GM21528 (cell line): ENCODE data around the gene PCSK9.

Source experiments
- ATAC-seq: cut with Tn5 transposase; IDR thresholded peaks from one replicate; pipeline ENCODE4 v1.9.1; 2021; ENCODE audit warnings: mild to moderate bottlenecking, moderate library complexity; ENCODE audit not compliant: unreplicated experiment, low FRiP score

PCSK9 gene

GRCh38 chr1:55039342-55040082, at the start of gene PCSK9:
Gene PCSK9 (plus strand): TSS chr1:55039548. CDS start chr1:55039838, 290 bp downstream.
- ATAC-seq = no peak

DNA sequence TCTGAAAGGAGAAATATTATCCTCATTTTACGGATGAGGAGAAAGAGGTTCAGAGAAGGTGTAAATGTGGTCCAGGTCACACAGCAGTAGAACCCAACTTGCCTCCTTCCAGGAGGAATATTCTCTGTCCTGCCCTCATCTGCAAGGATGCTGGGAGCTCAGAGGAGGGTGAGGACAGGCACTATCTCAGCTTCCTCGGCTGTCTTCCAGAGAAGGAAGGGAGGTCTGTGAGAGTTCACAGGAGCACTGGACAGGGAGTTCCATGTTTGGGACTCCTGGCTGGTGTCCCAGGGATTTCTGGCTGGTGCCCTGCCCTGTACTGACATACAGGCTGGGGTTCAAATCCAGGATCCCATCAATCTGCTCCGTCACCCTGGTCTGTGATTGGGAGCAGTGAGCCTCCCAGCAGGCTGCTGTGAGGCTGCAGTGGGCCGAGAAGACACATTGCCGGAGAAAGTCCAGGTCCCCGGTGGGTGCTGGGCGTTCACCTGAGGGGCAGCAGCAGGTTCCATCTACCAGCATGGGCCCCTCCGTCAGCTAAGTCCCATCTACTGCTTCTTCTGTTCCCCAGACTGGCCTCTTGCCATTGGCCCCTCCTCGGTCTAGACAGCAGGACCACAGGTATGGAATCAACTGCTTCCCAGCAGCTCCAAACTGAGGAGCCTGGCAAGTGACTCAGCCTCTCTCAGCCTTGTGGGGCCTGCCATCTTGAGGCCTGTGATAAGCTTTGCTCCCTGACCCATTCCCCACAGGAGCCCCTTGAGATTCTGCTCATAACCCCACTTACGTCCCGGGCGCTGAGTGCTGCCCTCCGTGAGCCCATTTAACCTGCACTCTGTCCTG, 49.2 kb upstream of the PCSK9 start:
- no peak for ATAC-seq

GRCh38 chr1:54990916-54991315, 48.4 kb upstream of the PCSK9 start:
- ATAC-seq = no peak

- ATAC-seq = no peak
These were observed 47.4 kb upstream of the PCSK9 start for GRCh38 chr1:54991939-54992338.

DNA sequence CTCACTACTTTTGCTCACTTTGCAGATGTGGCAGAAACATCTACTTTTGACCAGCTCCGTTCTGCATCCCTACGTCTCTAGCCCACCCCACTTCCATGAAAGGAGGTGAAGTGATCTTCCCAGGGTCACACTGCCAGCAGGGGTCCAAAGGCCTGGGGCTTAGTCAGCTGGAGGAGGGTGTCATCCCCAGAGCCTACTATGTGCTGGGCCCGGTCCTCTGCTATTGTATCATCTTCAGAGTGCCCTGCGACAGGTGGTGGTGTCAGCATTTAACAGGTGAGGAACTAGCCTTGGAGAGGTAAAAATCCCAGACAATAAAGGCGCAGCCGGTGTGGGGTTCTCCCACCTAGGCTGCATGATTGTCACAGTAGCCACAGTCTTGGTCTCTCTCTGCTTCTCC, 46.2 kb upstream of the PCSK9 start:
- ATAC-seq = no peak

DNA sequence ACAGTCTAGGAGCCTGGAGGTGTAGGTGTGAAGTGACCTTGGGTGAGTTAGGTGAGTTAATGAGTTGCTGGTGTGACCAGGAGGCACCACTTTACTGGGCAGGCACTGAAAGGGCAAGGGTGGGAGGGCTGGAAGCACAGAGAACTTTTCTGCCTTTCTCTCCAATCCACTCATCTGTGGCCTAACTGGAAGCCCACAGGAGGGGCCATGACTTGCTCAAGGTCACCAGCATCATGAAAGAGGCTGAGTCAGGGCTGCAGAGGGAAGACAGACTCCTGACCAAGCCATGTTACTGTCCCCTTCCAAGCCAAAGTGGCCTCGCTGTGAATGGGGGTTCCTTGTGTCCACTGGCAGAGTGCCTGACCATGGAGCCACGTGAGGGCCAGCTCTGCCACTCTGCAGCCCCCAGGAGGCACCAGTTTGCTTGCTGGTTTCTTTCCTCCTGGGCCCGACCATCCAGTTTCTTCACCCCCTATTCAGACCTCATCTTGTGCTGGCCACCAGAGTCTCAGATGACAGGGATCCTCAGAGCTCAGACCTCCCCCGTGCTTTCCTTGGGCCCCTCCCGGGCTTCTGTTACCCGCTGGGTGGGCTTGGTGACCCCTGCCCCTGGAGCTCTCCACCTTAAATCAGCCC, 44.9 kb upstream of the PCSK9 start:
- ATAC-seq = no peak

GRCh38 chr1:54995013-54995760, 44.2 kb upstream of the PCSK9 start:
- ATAC-seq = no peak

DNA sequence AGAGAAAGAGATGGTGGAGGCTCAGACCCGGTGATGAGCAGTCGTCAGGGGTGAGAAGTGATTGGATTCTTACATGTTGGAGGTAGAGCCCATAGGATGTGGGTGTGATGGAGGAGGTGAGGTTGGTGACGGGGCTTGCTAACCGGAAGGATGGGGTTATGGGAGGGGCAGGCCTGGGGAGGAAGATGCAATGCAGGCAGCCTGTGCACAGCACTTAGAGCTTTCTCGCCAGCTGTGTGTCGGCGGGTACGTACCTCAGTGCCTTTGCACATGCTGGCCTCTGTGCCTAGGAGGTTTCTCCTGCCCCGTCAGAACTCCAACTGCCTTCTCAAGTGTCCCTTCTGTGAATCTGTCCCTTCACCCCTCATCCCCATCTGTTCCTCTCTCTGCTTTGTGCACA, 43.5 kb upstream of the PCSK9 start:
- no peak for ATAC-seq

GRCh38 chr1:54996359-54996868, 42.9 kb upstream of the PCSK9 start:
- ATAC-seq = peak; percentile 78

DNA sequence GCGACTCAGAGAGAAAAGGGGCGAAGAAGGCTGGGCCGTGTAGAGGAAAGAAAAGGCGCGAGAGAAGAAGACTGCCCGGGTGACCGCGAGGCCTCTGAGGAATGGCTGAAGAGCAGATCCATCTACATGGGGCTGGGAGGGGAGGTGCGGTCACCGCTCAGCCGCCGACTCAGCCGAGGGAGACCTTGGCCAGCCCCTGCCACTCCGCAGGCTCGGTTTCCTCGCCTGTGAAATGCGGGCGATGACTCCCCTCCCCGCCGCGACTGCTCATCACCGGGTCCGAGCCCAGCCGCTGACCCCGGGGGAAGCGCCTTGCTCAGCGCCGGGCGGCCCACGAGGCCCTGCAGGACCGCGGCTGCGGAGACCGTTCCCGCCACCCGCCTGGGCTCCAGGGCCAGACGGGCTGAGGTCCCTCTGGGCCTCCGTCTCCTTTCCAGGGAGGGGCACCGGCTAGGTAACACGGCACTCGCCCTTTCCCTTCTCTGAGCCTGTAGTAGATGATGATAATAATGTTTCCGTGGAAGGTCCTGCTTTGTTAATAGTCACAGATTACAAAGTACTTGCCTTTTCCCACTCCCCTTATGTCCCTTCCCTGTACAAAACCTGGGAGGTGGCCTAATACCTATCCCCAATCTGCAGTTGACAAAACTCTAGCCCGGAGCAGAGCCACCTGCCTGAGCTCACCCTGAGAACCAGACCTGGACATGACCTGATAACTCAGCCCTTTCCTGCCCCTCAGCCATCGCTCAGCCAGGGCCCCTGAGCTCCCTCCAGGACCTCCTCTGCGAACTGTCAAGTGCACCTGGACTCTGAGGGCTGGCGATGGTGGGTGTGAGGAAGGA, 42.3 kb upstream of the PCSK9 start:
- no peak for ATAC-seq

DNA sequence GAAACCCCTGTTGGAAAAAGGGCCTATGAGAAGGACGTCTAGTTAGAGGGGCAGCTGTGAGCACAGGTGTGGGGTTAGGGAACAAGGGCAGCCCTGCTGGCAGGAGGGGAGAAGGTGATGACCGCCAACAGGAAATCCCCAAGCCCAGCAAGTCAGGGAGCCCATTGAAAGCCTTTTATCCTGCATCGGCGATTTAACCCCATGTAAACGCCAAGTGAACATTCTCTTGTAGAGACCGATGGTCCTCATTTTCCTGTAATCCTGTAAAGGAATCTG, 41.7 kb upstream of the PCSK9 start:
- no peak for ATAC-seq

DNA sequence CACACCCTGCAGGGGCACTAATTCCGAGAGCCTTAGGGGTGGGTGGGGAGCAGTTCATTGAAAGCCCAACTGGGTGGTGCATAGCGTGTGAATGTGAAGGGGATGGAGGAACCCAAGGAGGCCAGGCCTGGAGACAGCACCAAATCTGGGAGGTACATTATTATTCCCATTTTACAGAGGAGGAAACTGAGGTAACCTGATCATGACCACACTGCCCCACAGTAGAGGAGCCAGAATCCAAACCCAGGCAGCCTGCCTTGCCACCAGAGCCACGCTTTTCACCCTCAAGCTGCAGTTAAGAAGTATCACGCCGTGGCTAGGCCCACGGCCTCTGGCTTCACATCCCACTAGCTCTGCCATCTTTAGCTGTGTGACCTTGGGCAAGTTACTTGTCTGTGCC, 41.2 kb upstream of the PCSK9 start:
- ATAC-seq = no peak

DNA sequence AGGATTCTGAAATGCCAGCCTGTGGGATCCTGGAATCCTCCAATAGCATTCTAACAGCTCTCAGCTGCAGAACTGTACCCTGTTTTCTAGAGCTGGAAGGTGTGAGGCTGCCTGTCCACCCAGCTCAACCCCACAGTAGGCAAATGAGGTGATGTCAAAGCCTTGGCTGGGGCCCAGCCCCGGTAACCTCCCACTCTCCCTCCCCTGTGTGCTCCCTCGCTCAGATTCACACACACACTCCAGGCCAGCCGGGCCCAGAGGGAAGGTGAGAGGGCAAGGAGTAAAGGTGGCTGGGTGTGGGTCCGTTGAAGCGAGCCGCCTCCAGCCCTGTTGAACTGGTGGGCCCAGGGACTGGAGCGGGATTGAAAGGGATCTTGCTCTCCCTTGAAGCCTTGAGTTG, 40.7 kb upstream of the PCSK9 start, which contains the start of gene BSND:
Gene BSND, plus strand, starts transcription at position 257 of the 400 bp plus-strand sequence. CDS start 254 bp downstream, outside the sequence.
- no peak for ATAC-seq

GRCh38 chr1:55000110-55001085, 39.0 kb upstream of the PCSK9 start:
- no peak for ATAC-seq

- ATAC-seq = no peak
These were observed 38.0 kb upstream of the PCSK9 start for GRCh38 chr1:55001311-55001710.

DNA sequence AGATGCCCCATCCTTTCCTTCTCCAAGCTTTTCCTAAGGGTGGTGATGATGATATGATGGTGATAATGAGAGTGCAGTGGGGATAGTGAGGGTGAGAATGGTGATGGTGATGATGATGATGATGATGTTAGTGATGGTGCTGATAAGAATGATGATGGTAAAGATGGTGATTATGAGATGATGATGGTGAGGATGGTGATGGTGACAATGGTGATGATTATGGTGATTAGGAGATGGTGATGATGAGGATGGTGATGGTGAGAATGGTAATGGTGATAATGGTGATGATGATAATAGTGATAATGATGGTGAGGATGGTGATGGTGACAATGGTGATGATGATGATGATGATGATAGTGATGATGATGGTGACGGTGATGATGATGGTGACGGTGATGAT, 36.7 kb upstream of the PCSK9 start:
- ATAC-seq = no peak

- no peak for ATAC-seq
These were observed 33.8 kb upstream of the PCSK9 start for GRCh38 chr1:55005351-55006140.

DNA sequence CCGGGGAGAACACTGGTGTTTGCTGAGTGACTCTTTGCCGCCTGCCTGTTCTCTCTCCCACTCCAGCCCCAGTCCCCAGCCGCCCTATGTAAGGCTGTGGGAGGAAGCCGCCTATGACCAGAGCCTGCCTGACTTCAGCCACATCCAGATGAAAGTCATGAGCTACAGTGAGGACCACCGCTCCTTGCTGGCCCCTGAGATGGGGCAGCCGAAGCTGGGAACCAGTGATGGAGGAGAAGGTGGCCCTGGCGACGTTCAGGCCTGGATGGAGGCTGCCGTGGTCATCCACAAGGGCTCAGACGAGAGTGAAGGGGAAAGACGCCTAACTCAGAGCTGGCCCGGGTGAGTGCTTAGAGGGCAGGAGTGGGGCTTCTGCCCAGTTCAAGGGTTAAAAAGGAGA, 32.4 kb upstream of the PCSK9 start:
- ATAC-seq = no peak
